Dedifferentiated amniotic fluid mesenchymal stem cell (primary cell): ENCODE measurements around the gene LARGE1.
"Not testable (repeated sequence)": the region's sequence is repeated elsewhere in the genome, so short reads cannot be mapped to it uniquely, and the experiment has no call there.

Experiments
- DNase-seq: peaks from one replicate; pipeline ENCODE4 v3.0.0-alpha.2; 2016; ENCODE audit errors: extremely low spot score

Gene LARGE1

GRCh38 chr22:33421859-33422258 lies 498.4 kb downstream of the LARGE1 start:
- DNase-seq, result no peak

- DNase-seq, result no peak
These were observed 501.8 kb downstream of the LARGE1 start for GRCh38 chr22:33418484-33418883.

- no peak for DNase-seq
These were observed 504.9 kb downstream of the LARGE1 start for GRCh38 chr22:33415401-33415800.

- DNase-seq, result no peak
These were observed 511.2 kb downstream of the LARGE1 start for GRCh38 chr22:33409079-33409478.

- DNase-seq, result no peak
These were observed 515.1 kb downstream of the LARGE1 start for GRCh38 chr22:33405194-33405593.

- no peak for DNase-seq
These were observed 515.6 kb downstream of the LARGE1 start for GRCh38 chr22:33404723-33405122.

GRCh38 chr22:33402325-33402724 lies 518.0 kb downstream of the LARGE1 start:
- no peak for DNase-seq

GRCh38 chr22:33401291-33401690 lies 519.0 kb downstream of the LARGE1 start:
- peak; percentile 44 for DNase-seq

- DNase-seq, result no peak
These were observed 519.4 kb downstream of the LARGE1 start for GRCh38 chr22:33400891-33401290.

- no peak for DNase-seq
These were observed 520.0 kb downstream of the LARGE1 start for GRCh38 chr22:33400061-33400840.

- DNase-seq, result no peak
These were observed 522.8 kb downstream of the LARGE1 start for GRCh38 chr22:33397381-33397907.

GRCh38 chr22:33393432-33393831 lies 526.8 kb downstream of the LARGE1 start:
- no peak for DNase-seq

GRCh38 chr22:33391298-33391697 lies 529.0 kb downstream of the LARGE1 start:
- no peak for DNase-seq

- no peak for DNase-seq
These were observed 530.3 kb downstream of the LARGE1 start for GRCh38 chr22:33389936-33390335.

- DNase-seq, result no peak
These were observed 534.0 kb downstream of the LARGE1 start for GRCh38 chr22:33386270-33386669.

GRCh38 chr22:33385611-33386010 lies 534.7 kb downstream of the LARGE1 start:
- no peak for DNase-seq

GRCh38 chr22:33382436-33382835 lies 537.8 kb downstream of the LARGE1 start:
- DNase-seq, result no peak

GRCh38 chr22:33381531-33382406 lies 538.5 kb downstream of the LARGE1 start:
- no peak for DNase-seq

- peak; percentile 50 for DNase-seq
These were observed 539.3 kb downstream of the LARGE1 start for GRCh38 chr22:33380789-33381530.

- no peak for DNase-seq
These were observed 540.4 kb downstream of the LARGE1 start for GRCh38 chr22:33379836-33380235.

- no peak for DNase-seq
These were observed 547.4 kb downstream of the LARGE1 start for GRCh38 chr22:33372875-33373274.

GRCh38 chr22:33363256-33363655 lies 557.0 kb downstream of the LARGE1 start:
- DNase-seq, result not testable (repeated sequence)
